Uterus (tissue), 2 donors: ENCODE data around the gene KLHDC4.

Source experiments
- CTCF ChIP-seq, 4 experiments: fragments of 200-600 bp in 2 of 4; fragments of 450-650 bp in 2 of 4; sonication (generic) in 2 of 4; IDR thresholded peaks; one replicate each; pipeline ENCODE4 v1.5.1; 2016 to 2019; ENCODE audit warnings: antibody characterized with exemption in 4 of 4, mild to moderate bottlenecking in 2 of 4, moderate library complexity in 1 of 4
- POLR2A ChIP-seq, 2 donors: fragments of 450-650 bp; IDR thresholded peaks; one replicate each; pipeline ENCODE4 v1.6.1; 2016; ENCODE audit warnings: antibody characterized with exemption in 2 of 2, mild to moderate bottlenecking in 1 of 2, moderate library complexity in 1 of 2

GRCh38 chr16:87802670-87803069, 36.9 kb upstream of the KLHDC4 start:
- TF ChIP-seq CTCF (IDR thresholded peaks at IDR 0.05), result no peak
- TF ChIP-seq POLR2A (IDR thresholded peaks at IDR 0.05), result no peak
